CD4-positive, alpha-beta T cell treated with Interleukin-12 subunit alpha and Interleukin-12 subunit beta, for 1 hour (primary cell): ENCODE results near the gene TBL1X.

ENCODE experiments used
- DNase-seq: peaks from one replicate; pipeline ENCODE4 v3.0.0-alpha.2; 2020

Gene TBL1X

DNA sequence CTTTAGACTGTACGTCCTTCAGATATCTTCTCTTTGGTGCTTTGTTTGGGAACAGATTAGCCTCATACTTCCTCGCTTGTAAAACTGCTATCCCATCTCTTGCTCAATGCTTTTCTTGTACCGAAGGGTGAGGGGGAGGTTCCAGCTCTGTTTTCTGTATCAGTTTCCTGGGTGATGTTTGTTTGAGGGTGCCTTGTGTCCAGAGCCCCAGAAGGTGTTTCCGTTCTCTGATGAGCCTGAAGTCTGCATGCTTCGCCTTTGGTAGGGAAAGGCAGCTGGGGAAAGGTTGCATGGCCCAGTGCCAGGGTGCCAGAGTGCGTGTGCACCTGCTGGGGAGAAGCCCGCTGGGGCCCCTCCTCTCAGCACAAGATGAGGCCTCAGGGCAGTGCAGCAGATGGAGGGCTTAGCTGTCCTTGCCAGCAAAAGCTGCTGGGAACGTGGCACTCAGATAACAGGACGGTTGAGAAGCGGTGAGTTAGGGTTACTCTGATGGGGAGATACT, 73.7 kb downstream of the TBL1X start:
- DNase-seq: no peak

DNA sequence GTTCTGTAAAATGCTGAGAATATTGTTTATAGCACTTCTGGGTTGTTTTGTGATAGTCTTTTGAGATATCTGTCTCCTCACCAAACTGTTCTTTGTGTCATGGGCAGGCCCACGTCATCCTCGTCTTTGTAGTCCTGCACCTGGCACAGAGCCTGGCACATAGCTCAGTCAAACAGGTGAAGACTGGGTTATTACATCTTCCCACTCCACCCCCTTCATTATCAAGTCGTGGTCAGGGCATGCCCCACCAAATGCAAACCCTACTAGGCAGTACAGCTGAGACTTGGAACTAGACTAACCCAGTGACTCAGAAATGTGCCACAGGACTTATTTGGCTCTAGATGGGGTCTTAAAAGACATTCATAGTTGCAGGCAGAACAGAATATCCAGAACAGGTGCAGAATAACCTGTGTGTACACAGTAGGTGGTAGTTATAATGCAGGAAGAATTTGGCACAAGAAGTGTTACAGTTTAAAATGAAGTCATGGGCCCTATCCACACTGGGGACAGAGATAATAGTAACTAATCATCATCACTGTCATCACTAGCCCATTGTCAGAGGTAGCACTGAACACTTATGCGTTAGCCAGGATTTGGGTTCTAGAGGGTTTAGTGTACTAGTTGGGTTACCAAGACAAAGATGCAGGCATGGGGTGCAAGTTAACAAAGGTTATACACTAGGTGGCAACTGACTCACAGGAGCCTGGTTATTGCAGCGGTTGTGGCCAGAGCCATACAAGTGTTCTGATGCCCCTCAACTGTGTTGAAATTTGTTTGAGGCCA, 74.9 kb downstream of the TBL1X start:
- DNase-seq: no peak

DNA sequence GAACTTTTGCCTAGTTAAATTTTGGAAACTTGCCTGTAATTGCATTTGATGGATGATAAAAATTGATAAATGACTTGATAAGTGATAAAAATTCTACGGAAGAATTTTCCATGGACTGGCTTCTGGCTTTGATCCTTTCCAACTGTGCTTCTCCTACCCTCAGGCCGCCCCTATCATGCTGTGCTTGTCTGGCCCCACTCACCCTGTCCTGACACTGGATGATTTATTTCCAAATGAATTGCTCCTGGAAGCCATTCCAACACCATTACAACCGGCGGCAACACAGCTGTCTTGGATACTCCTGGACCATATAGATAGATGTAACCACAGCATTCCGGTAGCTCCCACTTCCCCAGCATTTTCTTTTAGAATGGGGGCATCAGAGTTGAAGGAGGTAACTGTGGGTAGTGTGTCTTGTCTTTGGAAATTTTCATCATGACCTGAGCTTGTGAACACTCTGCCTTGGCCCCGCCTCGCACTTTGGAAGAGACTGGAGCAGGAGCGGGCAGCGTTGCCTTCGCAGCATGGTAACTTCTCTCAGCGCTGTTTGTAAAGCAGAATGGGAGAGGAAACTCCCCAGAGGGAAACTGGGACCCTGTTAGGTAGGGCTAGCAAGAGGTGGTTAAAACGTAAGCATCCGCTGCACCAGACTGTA, 77.4 kb downstream of the TBL1X start:
- DNase-seq: no peak

DNA sequence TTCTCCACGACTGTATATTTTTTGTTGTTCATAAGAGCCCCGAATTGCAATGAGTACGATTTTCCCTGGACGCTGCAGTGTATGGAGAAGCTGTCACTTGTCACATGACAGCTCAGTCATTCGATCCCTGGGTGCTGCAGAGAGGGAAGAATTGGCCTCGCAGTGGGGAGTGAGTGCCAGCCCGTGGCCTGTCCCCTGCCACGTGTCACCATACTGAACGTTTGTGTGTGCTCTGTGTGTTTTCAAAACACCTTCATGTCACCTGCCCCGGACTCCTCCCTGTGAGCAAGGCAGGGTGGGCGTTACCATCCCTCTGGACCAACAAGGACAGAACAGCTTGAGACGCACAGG, 77.9 kb downstream of the TBL1X start:
- DNase-seq: no peak

DNA sequence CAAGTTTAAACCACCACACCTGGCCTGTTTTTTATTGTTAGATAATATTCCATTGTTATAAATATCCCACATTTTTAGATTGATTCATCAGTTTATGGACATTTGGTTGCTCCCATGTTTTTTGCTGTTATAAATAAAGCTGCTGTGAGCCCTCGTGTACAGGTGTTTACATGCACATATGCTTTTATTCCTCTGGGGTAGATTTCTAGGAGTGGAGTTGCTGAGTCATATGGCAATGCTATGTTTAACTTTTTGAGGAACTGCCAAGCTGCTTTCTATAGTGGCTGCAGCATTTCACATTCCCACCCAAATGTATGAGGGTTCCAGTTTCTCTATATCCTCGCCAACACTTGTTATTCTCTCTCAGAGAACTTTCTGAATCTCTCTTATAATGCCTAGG, 90.5 kb downstream of the TBL1X start:
- no peak for DNase-seq

DNA sequence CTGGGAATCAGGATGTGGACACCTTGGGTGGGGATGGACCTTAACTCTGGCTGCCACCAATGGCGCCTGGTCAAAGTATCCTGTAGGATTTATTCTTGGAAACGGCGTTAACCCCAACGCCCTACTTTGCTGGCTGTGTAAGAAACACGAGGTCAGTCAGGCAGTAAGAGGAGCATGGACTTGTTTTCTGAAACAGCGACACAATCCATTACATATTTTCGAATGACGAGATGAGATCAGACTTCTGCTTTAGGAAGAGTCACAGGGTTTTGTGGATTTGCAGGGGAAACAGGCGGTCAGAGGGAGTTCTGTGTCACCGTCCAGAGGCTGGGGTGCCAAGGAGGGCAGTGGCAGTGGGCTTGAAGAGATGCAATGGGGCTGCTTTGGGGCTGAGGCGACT, 92.2 kb downstream of the TBL1X start:
- DNase-seq: no peak

DNA sequence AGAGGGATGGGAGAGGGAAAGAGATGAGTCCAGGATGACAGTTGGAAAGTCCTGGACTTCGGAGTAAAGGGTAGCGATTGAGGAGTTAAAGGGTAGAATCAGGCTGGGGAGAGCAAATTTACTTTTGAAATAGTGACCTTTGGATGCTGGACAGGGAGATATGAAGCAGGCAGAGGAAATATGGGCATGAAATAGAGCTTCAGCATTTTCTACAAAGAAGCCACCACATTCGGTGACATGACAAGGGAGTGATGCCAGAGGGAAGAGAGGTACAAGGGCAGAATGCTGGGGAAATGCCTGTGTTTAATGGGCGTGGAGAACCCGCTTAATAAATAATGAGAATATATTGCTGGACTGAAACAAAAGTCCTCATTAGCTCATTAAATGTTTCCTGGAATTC, 92.7 kb downstream of the TBL1X start:
- DNase-seq: no peak

DNA sequence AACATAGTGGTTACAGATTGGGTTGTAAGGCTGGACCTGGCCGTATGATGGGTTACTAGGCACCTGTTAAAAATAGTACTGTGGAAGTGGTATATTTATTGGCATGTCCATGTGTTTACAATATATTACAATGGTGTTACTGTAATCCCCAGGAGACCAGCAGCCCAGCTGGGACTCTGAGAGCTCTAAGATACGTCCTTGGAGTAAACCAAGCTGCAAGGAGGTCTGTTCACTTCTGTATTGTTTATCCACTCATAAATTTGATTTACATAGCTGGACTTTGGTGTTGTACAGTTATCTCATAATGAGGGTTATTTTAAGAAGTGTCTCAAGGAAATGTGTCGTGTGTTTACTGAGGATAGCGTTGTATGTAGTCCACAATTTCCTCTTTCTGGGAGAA, 93.8 kb downstream of the TBL1X start:
- no peak for DNase-seq

DNA sequence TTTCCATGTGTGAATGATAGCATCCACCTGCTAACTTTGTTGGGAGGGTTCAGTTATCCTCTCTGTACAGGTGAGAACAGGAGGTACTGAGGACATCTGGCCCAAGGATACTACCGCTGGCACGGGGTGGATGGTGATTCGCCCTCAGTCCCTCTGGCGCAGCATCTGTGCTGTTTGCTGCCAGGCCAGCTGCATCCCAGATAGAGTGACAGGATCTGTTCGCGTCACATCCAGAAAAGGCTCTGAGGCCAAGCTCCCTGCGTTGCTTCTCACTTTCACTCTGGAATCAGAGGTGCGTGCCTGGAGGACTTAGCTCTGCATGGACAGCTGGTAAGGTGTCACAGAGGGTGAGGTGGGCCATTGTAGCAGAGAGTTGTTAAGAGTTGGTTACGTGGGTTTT, 95.4 kb downstream of the TBL1X start:
- no peak for DNase-seq

DNA sequence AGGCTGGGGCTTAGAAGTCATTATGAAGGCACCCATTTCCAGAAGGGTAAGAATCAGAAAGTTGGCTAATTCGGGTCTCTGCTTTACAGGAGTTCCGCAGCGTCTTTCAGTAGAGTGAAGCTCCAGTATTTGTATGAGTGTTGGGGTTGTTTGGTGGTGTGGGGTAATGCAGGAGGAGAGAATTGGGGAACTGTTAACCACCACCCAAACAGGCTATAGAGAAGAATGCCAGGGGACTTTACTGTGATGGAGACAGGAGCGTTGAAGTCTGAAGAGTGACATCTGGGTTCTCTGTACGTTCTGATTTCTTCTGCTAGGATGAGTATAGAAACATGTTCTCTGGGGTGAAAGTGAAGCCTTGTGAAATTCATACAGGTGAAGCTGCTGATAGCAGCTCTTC, 96.3 kb downstream of the TBL1X start:
- DNase-seq: no peak

DNA sequence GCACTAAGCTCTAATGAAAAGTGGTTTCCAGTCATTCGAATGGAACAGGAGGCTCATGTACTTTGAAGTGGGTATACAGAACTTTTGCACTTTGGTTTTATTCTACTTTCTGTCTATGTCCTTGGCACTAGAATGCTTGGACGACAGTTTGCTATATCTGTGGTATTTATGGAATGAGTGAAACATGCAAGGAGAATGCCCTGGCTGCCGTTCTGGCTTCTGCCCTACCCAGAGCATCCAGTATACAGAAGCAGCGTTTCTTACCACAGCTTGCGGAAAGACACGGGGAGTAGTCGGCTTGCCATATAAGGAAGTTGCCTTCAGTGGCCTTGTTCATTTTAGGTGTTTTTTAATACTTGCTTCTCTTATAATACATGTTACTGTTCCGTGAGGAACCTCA, 98.0 kb downstream of the TBL1X start:
- DNase-seq: no peak

DNA sequence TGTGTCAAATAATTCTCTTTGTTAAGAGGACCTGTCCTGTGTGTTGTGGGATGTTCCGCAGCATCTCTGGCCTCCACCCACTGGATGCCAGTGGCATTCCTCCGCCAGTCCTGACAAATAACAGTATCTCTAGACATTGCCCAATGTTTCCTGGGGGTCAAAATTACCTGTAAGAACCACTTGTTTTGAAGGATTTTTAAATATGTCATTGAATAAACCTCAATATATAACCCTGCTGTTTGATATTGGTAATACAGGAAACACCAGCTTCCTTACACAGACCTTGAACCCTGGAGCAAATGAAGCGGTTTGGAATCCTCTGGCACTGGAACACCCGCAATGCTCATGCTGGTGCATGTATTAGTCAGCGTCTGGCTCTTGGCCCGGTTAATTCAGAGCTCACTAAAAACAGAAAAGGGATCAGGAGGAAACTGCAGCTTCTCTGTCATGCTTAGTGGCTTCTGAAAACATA, 101.3 kb downstream of the TBL1X start:
- peak; percentile 1 for DNase-seq

DNA sequence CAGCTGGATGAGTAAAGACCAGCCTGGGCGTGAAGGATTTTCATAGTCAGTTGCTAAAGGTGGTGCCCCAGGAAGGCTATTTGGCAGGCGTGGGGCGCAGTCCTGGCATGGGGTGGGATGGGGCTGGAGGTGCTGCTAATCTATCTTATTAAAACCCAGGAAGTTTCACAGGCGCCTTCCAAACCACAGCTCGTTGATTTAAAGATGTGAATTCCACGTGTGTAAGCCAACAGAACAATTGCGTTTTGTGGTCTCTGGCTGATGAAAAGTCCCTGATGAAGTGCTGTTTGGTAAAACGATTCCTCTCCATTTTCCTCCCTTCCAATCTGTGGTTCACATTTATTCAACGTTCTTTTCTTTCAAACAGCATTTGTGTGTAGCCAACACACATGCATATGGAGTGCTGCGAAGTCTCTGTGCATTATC, 105.0 kb downstream of the TBL1X start:
- no peak for DNase-seq

DNA sequence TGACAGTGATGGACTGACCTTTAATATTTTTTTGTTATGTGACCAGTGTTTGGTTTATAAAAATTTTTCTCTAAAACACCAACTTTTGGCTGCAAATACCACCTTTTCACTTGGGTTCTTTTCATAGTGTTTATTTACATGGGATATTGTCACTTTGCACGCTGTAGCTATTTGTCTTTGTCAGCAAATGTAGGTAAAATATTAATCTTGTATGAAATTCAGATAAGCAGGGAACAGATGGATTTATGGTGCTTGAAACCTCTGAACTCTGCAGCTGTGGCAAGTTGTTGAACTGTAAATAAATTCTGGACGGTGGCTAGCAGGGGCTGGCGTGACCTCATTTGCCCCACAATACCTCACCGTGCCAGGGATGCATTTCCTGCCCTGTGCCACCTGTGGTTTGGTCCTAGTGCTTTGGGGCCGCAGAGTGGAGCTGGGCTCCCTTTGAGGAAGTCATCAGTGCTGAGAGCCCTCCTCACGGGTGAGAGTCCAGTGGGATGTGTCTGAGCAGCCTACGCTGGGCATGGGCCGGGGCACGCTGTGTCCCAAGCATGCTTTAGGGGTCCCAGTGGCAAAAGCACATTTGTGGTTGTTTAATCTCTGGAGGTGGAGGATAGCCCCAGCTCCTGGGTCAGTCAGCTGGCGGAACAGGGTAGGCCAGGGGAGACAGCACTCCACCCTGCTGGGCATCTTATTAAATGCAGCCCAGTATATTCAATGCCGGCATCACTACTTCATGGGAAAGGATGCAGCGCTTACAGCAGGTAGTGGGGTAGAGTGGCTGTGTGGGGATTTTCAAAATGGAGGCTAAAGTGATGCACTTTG, 108.6 kb downstream of the TBL1X start:
- no peak for DNase-seq

DNA sequence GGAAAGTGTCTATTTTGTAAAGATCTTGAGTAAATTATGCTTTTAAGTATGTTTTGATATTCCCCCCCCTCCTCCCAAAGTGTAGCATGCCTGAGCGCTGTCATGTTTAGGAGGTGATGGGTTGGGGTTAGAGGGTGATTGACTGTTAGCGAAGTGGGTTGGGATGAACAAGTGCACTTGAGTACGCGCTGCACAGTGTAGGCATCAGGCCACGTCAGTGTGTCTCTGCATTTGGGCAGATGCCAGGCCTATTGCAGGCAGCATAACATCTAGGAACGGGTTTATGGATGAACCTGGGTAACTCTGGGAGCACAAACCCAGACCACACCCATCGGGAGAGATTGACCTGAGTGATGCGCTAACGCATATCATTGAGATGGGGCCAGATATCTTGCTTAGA, 111.2 kb downstream of the TBL1X start:
- no peak for DNase-seq

DNA sequence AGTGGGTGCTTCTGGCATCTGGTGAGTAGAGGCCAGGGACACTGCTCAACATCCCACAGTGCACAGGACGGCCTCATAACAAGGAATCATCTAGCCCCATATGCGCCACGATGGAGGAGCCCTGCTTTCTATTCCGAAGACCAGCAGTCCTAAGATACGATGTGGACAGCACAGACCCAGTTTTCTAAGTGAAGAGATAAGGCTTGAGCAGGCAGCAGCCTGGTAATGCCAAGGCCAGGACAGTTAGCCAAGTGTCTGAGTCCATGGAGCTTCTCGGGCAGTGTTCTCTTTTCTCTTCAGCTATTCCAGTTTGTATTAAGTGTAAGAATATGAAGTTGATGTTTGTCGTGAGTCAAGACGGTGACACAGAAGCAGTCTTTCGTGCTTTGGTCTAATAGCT, 112.7 kb downstream of the TBL1X start:
- no peak for DNase-seq

DNA sequence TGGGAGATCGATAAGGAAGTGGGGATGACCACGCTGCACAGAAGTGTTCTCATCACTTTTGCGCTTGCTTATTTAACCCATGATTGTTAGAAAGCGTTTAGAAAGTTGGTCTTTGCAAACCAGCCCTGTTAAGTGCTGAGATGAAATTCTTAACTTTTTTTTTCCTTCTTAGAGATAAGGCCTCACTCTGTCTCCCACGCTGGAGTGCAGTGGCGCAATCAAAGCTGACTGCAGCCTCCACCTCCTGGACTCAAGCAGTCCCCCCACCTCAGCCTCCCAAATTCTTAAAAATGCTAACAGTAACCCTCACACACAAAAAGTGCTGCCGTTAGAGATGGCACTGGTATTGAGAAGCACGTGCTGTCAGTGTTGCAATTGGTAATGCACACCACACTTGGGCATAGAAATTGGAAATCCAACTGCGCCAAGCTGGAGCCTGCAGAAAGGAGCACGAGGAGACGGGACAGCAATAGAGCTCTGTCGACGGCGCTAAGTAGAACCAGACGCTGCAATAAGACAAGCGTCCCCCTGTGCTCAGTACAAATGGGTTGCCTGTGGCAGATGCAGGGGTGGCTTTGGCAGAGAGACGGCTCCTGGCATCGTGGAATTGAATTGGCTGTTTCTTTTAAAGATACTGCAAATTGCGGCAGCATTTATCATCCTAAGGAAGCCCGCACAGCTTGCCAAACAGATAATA, 113.4 kb downstream of the TBL1X start:
- DNase-seq: no peak

DNA sequence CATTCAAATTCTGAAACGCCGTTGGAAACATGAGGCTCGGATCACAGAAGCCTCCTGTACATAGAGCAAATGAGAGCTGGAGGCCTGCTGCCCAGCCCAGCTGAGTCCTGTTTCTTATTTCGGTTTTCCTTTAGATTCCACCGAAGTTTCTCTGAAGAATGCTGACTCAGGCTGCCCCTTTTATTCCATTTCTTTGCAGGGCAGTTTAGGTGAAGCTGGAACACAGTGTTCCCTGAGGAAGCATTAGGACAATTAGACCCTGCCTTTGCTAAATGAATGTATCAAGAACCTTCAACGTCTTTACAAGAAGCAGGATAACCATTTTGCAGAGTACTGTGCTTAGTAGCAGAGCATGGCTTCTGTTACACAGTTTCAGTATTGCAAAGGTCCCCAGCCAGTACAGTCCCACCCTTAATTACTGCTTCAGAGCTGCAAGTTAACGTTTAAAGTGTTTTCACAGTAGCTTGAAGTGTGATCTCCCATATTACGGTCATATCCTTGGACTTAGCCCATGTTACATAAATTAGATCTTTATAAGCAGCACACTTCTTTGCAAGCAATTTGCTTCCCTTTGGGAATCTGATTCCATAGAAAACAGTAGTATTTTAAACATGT, 117.0 kb downstream of the TBL1X start:
- no peak for DNase-seq

DNA sequence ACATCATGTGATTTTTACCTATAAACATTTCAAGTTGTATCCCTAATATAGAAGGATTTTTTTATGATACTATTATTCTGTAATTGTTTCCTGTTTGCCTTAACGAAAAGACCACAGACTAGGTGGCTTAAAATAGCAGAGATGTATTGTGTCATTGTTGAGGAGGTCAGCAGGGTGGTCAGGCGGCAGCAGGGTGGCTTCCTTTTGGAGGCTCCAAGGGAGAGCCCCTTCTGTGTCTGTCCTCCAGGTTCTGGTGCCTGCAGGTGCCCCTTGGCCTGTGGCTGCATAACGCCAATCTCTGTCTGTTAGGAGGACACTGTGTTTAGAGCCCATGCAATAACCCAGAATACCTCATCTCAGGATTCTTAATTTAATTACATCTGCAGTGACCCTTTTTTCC, 118.1 kb downstream of the TBL1X start:
- DNase-seq: no peak

DNA sequence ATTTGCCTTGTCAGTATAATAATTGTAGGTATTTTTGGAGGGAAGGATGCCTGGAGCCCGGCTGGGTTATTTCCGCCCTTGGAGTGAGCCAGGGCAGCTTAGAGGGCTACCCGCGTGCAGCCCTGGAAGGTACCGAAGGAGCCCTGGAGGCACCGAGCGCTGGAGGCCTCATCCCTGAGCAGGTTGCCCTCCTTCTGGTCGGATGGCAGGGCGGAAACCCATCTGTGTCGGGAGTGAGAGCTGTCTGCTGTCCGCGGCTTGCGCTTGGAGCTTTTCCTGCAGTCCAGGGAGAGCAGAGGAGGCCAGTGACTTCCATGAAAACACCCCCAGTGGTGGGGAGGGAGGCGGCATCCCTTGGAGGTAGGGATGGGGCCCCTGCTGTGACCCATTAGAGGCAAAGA, 122.1 kb downstream of the TBL1X start:
- no peak for DNase-seq

DNA sequence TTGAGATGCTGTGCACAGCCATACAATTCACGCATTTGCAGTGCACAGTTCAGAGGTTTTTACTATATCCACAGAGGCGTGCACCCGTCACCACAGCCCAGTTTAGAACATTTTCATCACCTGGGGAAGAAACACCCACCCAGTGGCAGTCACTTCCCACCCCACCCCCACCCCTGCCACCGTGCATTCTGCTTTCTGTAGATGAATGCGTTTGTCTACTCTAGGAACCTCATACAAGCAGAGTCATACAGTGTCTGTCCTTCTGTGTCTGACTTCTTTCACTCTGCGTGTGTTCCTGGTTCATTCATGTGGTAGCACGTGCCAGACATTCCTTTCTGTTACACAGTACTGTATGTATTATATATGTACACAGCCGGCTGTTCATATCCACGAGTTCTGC, 122.8 kb downstream of the TBL1X start:
- no peak for DNase-seq

DNA sequence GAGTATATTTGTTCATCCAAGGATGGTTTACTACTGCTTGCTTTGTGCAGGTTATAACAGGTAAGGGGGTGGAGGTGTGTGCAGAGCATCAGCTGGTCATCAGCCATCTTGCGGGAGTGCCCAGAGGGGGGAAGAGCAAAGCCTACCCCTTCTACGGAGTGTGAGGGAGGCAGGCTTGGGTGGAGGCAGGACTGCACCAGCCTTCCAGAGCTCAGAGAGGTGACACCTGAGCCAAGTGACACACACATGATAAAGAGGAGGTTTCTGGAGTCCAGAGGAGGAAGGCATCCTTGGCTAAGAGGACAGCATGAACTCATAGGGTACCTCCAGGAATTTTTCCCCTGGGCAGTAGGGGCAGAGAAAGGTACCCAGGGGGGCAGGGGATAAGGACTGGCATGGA, 126.6 kb downstream of the TBL1X start:
- no peak for DNase-seq

DNA sequence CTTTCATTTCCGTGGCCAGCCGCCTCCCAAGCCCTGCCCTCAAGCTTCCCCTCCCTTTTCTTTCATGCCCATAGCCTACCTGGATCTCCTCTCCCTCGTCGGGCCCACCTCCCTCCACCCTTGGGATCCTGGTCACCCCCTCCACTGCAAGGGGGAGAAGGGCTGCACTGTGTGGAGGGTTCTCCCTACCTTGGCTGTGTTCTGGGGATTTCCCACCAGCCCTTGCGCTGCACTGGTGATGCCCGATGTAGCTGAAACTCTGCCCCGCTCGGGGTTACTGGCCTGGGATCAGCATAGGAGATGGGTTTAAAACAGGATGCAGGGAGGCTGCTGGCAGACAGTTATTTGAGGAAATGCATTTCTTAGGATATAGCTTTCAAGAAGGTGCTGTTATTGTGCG, 128.9 kb downstream of the TBL1X start:
- DNase-seq: no peak
